ENCODE results near the gene USP1.

Gene USP1

DNA sequence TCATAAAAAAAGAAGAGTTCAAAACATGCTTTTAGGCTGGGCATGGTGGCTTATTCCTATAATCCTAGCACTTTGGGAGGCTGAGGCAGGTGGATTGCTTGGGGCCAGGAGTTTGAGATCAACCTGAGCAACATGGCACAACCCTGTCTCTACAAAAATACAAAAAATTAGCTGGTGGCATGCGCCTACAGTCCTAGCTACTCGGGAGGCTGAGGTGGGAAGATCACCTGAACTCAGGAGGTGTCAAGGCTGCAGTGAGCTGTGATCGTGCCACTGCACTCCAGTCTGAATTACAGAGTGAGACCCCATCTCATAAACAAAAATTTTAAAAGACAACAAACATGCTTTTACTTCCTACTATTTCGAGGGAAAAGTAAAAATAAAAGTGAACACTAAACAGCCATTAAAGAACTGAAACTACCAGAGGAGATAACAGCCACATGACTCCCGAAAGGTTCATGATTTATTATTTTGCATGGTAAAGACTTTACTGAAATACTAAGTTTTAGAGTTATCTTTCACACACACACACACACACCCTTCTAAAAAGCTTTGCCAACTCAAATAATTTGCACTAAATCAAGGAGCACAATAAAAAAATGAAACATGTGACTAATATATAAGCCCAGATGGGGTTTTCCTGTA is 48.1 kb downstream of the USP1 start:
- DNase-seq (ENCODE audit: low read depth in 3 of 3, low spot score in 1 of 3), result no peak

- no peak for DNase-seq (ENCODE audit: low read depth in 3 of 3, low spot score in 1 of 3)
Observed at GRCh38 chr1:62487956-62488355, 51.1 kb downstream of the USP1 start.

GRCh38 chr1:62492521-62492920 is 55.7 kb downstream of the USP1 start:
- no peak for DNase-seq (ENCODE audit: low read depth in 3 of 3, low spot score in 1 of 3)

GRCh38 chr1:62493656-62494055 is 56.8 kb downstream of the USP1 start:
- DNase-seq (ENCODE audit: low read depth in 3 of 3, low spot score in 1 of 3), result no peak

GRCh38 chr1:62494137-62494536 is 57.3 kb downstream of the USP1 start:
- no peak for DNase-seq (ENCODE audit: low read depth in 3 of 3, low spot score in 1 of 3)

DNA sequence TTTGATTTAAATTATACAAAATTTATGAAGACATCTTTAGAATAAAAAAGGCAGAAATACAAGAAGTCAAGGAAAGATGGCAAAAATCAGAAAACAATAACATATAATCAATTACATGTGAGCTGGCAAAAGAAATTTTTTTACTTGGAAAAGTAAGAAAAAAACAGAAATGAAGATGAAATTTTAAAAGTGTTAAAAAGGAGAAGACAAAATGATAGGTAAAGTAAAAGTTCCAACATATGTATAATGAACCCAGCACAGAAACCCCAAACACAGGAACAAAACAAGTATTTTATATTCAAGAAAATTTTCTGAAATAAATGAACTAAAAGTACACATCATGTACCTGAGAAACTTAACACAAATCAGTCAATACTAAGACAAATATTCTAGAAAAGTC is 63.4 kb downstream of the USP1 start:
- DNase-seq (ENCODE audit: low read depth in 3 of 3, low spot score in 1 of 3), result no peak

Measured in stimulated activated CD4-positive, alpha-beta T cell treated with anti-CD3 and anti-CD28 coated beads, TNF-alpha, amount 100 ng/mL, for 1 hour (primary cell).